Measurements from ENCODE around the gene VPS37B.

DNA sequence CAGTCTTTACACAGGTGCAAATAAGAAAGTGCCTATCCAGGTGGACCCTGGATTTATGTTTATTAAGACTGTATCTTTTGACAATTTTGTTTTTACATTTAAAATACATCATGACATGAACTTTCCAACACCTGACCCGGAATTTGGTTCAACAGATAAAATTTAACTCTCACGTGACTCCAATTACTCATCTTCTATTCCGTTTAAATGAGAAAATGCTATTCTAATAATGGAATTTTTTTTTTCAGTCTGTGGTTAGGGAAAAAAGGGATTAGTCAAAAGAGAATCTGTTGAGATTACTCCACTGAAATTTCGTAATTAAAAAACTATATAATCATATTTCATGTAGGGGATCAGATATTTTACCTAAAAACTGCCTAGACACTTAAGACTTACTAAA is 11.1 kb downstream of the VPS37B start:
- TF ChIP-seq, protein P1, sequence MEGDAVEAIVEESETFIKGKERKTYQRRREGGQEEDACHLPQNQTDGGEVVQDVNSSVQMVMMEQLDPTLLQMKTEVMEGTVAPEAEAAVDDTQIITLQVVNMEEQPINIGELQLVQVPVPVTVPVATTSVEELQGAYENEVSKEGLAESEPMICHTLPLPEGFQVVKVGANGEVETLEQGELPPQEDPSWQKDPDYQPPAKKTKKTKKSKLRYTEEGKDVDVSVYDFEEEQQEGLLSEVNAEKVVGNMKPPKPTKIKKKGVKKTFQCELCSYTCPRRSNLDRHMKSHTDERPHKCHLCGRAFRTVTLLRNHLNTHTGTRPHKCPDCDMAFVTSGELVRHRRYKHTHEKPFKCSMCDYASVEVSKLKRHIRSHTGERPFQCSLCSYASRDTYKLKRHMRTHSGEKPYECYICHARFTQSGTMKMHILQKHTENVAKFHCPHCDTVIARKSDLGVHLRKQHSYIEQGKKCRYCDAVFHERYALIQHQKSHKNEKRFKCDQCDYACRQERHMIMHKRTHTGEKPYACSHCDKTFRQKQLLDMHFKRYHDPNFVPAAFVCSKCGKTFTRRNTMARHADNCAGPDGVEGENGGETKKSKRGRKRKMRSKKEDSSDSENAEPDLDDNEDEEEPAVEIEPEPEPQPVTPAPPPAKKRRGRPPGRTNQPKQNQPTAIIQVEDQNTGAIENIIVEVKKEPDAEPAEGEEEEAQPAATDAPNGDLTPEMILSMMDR (IDR thresholded peaks at IDR 0.05): no peak
- no peak for TF ChIP-seq SIN3A (IDR thresholded peaks at IDR 0.05; ENCODE audit: borderline replicate concordance, low read depth, low read length)
- no peak for TF ChIP-seq EP300 (IDR thresholded peaks at IDR 0.05; ENCODE audit: borderline replicate concordance in 1 of 2, low read depth in 1 of 2, low read length in 1 of 2)
- TF ChIP-seq RAD21 (IDR thresholded peaks at IDR 0.05; ENCODE audit: low read length): no peak
- TF ChIP-seq RFX5 (IDR thresholded peaks at IDR 0.05; ENCODE audit: low read length): no peak
- no peak for TF ChIP-seq TAF1 (IDR thresholded peaks at IDR 0.05; ENCODE audit: borderline replicate concordance, low read depth, low read length)
- TF ChIP-seq RCOR1 (IDR thresholded peaks at IDR 0.05; ENCODE audit: low read length): no peak

Data from SK-N-SH (cell line).